Measurements from ENCODE around the gene GPSM1.
A peak's percentile ranks its signal among the peaks of the same experiment; 100 is the strongest.

The GPSM1 gene

DNA sequence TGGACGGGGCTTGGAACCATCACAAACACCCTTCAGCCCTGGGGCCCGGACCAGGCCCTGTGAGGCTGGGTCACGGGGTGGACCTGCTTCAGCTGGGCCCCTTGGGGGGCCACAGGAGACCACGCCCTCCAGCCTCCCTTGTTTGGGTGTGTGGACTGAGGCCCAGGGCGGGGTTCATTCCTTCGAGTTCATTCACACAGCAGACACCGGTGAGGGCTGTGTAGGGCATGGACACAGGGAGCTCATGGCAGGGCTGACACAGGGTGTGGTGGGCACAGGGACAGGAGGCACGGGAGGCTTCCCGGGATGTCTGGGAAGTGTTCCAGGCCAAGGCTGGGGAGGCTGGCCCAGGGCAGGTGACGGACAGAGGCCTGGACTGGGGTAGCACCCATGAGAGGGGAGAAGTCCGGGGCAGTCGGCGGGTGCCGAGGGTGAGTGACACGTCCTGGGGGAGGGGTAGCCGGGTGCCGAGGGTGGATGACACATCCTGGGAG lies 27.3 kb downstream of the GPSM1 start:
- TF ChIP-seq USF1 (IDR thresholded peaks at IDR 0.05) (no peak), YY1 (IDR thresholded peaks at IDR 0.05; ENCODE audit: low read depth) (no peak), MAX (IDR thresholded peaks at IDR 0.05) (no peak; the same call in 1 of the 2 replicates), ZBTB7A (IDR thresholded peaks at IDR 0.05; ENCODE audit: low read depth) (peak; percentile 68; the same call in 1 of the 2 replicates)
- TF ChIP-seq, protein P1, sequence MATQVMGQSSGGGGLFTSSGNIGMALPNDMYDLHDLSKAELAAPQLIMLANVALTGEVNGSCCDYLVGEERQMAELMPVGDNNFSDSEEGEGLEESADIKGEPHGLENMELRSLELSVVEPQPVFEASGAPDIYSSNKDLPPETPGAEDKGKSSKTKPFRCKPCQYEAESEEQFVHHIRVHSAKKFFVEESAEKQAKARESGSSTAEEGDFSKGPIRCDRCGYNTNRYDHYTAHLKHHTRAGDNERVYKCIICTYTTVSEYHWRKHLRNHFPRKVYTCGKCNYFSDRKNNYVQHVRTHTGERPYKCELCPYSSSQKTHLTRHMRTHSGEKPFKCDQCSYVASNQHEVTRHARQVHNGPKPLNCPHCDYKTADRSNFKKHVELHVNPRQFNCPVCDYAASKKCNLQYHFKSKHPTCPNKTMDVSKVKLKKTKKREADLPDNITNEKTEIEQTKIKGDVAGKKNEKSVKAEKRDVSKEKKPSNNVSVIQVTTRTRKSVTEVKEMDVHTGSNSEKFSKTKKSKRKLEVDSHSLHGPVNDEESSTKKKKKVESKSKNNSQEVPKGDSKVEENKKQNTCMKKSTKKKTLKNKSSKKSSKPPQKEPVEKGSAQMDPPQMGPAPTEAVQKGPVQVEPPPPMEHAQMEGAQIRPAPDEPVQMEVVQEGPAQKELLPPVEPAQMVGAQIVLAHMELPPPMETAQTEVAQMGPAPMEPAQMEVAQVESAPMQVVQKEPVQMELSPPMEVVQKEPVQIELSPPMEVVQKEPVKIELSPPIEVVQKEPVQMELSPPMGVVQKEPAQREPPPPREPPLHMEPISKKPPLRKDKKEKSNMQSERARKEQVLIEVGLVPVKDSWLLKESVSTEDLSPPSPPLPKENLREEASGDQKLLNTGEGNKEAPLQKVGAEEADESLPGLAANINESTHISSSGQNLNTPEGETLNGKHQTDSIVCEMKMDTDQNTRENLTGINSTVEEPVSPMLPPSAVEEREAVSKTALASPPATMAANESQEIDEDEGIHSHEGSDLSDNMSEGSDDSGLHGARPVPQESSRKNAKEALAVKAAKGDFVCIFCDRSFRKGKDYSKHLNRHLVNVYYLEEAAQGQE (IDR thresholded peaks at IDR 0.05; ENCODE audit: low read depth): no peak

GRCh38 chr9:136355616-136356557 lies 28.5 kb downstream of the GPSM1 start:
- no peak for TF ChIP-seq TCF12 (IDR thresholded peaks at IDR 0.05; ENCODE audit: low read depth)
- no peak for TF ChIP-seq CREB1 (IDR thresholded peaks at IDR 0.05; ENCODE audit: low read depth)
- TF ChIP-seq ZBTB7A (IDR thresholded peaks at IDR 0.05; ENCODE audit: low read depth): no peak
- no peak for TF ChIP-seq TEAD4 (IDR thresholded peaks at IDR 0.05)
- TF ChIP-seq, protein P1 (IDR thresholded peaks at IDR 0.05; ENCODE audit: low read depth): no peak
- TF ChIP-seq FOXM1 (IDR thresholded peaks at IDR 0.05; ENCODE audit: borderline replicate concordance, low read depth): no peak

DNA sequence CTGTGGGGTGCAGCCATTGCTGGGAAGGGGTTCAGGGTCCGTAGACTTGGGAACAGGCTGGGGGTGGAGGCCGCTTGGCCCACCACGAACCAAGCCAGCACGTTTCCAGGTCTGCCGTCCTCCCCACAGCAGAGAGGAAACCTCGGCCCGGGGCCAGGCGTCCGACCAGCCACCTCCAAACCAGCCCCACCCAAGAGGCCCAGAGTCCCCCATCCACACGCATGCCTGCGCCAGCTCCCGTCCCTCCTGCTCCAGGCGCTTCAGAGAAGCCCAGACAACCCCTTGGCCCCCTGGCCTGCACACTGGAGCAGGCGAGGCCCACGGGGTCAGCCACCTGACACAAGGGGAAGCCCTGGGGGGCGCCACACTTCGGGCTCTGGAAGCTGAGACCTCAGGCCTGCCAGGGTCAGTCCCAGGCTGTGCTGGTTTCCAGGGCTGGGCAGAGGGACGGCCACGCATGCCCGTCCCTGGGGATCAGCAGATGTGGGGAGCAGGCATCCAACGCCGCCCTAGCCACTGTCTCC lies 29.9 kb downstream of the GPSM1 start:
- no peak for TF ChIP-seq YY1 (IDR thresholded peaks at IDR 0.05; ENCODE audit: low read depth)
- TF ChIP-seq NFIC (IDR thresholded peaks at IDR 0.05): no peak

GRCh38 chr9:136358016-136358415 lies 30.7 kb downstream of the GPSM1 start:
- TF ChIP-seq, protein P1 (IDR thresholded peaks at IDR 0.05; ENCODE audit: low read depth): no peak
- TF ChIP-seq YY1 (IDR thresholded peaks at IDR 0.05; ENCODE audit: low read depth) (no peak), EP300 (IDR thresholded peaks at IDR 0.05; ENCODE audit: borderline replicate concordance) (no peak), TCF12 (IDR thresholded peaks at IDR 0.05; ENCODE audit: low read depth) (no peak), CEBPB (IDR thresholded peaks at IDR 0.05) (no peak), USF1 (IDR thresholded peaks at IDR 0.05) (no peak), FOXM1 (IDR thresholded peaks at IDR 0.05; ENCODE audit: borderline replicate concordance, low read depth) (no peak), TAF1 (IDR thresholded peaks at IDR 0.05; ENCODE audit: low read depth) (no peak), RAD21 (IDR thresholded peaks at IDR 0.05; ENCODE audit: low read depth) (no peak)

- TF ChIP-seq EGR1 (IDR thresholded peaks at IDR 0.05): no peak
- TF ChIP-seq YY1 (IDR thresholded peaks at IDR 0.05; ENCODE audit: low read depth): no peak
- TF ChIP-seq NFIC (IDR thresholded peaks at IDR 0.05): no peak
- no peak for TF ChIP-seq RAD21 (IDR thresholded peaks at IDR 0.05; ENCODE audit: low read depth)
- TF ChIP-seq MAX (IDR thresholded peaks at IDR 0.05): no peak
- no peak for TF ChIP-seq ZBTB7A (IDR thresholded peaks at IDR 0.05; ENCODE audit: low read depth)
- TF ChIP-seq EP300 (IDR thresholded peaks at IDR 0.05; ENCODE audit: borderline replicate concordance): no peak
- TF ChIP-seq TAF1 (IDR thresholded peaks at IDR 0.05; ENCODE audit: low read depth): no peak
- TF ChIP-seq FOXM1 (IDR thresholded peaks at IDR 0.05; ENCODE audit: borderline replicate concordance, low read depth): no peak
- TF ChIP-seq, protein P1 (IDR thresholded peaks at IDR 0.05; ENCODE audit: low read depth): no peak
- no peak for TF ChIP-seq TEAD4 (IDR thresholded peaks at IDR 0.05)
- no peak for TF ChIP-seq CEBPB (IDR thresholded peaks at IDR 0.05)
- TF ChIP-seq TCF12 (IDR thresholded peaks at IDR 0.05; ENCODE audit: low read depth): no peak
- no peak for TF ChIP-seq CREB1 (IDR thresholded peaks at IDR 0.05; ENCODE audit: low read depth)
- TF ChIP-seq USF1 (IDR thresholded peaks at IDR 0.05): no peak
Measured at GRCh38 chr9:136358888-136359287, 31.5 kb downstream of the GPSM1 start.
